Endothelial cell of umbilical vein (primary cell): Measurements from ENCODE around the gene MB21D2. TPM values are rescaled to one million over a fixed set of nuclear protein-coding genes. Genes with fewer than 3 reads are reported as not detected.
A peak's percentile ranks its signal among the peaks of the same experiment; 100 is the strongest.
"Not testable (repeated sequence)": the region's sequence is repeated elsewhere in the genome, so short reads cannot be mapped to it uniquely, and the experiment has no call there.

Source experiments
- BruUV-seq: library from RNA; stranded (reverse); fragments of 400-500 nt; replicated peaks from 2 replicates; lab custom pipeline; 2021; lab: Mats Ljungman, UMichigan
- CTCF ChIA-PET: fragments of 300-600, 350-600 bp; sonication (Branson Sonifier 250); formaldehyde crosslinking; loops from one replicate; lab custom pipeline; 2021; ENCODE audit warnings: antibody characterized with exemption, inconsistent platforms; lab: Charles Lee
- POLR2A ChIA-PET: fragments of 300-600, 350-600 bp; sonication (Branson Sonifier 250); formaldehyde crosslinking; loops from one replicate; lab custom pipeline; 2021; ENCODE audit warnings: antibody characterized with exemption, inconsistent platforms; lab: Charles Lee
- DNase-seq: peaks from one replicate; pipeline ENCODE4 v3.0.0-alpha.2; 2011; ENCODE audit warnings: low read depth, low spot score
- FAIRE-seq: peaks from 2 replicates; lab custom pipeline; 2011; peaks lifted over from hg19 to GRCh38; lab: Jason Lieb, UNC
- H2AFZ ChIP-seq: 2 replicates; pipeline ENCODE4 v1.6.0; 2012; ENCODE audit warnings: low read depth, low read length, control low read depth, inconsistent platforms
- H3K27ac ChIP-seq: 2 replicates; pipeline ENCODE4 v1.5.1; 2011; ENCODE audit warnings: low read depth, mild to moderate bottlenecking, control low read depth, low read length, moderate library complexity; ENCODE audit not compliant: insufficient read depth
- H3K27me3 ChIP-seq, 2 experiments: 2 replicates each; pipeline versions ENCODE4 v1.6.0 to v1.6.1; 2011; ENCODE audit warnings: low read length in 2 of 2, mixed read lengths in 1 of 2; ENCODE audit not compliant: control insufficient read depth in 2 of 2, insufficient read depth in 2 of 2
- H3K36me3 ChIP-seq, 2 experiments: 2 replicates in 1 of 2; 3 replicates in 1 of 2; pipeline ENCODE4 v1.5.1; 2011; ENCODE audit warnings: low read length in 2 of 2, mild to moderate bottlenecking in 1 of 2, moderate library complexity in 1 of 2; ENCODE audit not compliant: control insufficient read depth in 2 of 2, insufficient read depth in 2 of 2; ENCODE audit errors: extremely low read depth in 1 of 2
- H3K4me1 ChIP-seq: 3 replicates; pipeline ENCODE4 v1.5.1; 2011; ENCODE audit warnings: mild to moderate bottlenecking, low read length; ENCODE audit not compliant: control insufficient read depth, insufficient read depth; ENCODE audit errors: extremely low read depth
- H3K4me2 ChIP-seq: 2 replicates; pipeline ENCODE4 v1.6.1; 2011; ENCODE audit warnings: low read length, control low read depth, mixed read lengths; ENCODE audit not compliant: insufficient read depth
- H3K4me3 ChIP-seq, 3 experiments: fragments of 200-600 bp in 1 of 3; sonication (generic), shearing (Covaris generic) in 1 of 3; replicated peaks in 1 of 3; 2 replicates each; pipeline ENCODE4 v1.5.1; 2011 to 2016; ENCODE audit warnings: control low read depth in 3 of 3, low read length in 3 of 3, mild to moderate bottlenecking in 2 of 3, inconsistent platforms in 1 of 3, low read depth in 1 of 3, moderate library complexity in 1 of 3; ENCODE audit not compliant: insufficient read depth in 1 of 3
- H3K79me2 ChIP-seq: 2 replicates; pipeline ENCODE4 v1.6.0; 2012; ENCODE audit warnings: low read length, inconsistent platforms; ENCODE audit not compliant: control insufficient read depth, insufficient read depth
- H3K9ac ChIP-seq: replicated peaks from 2 replicates; pipeline ENCODE3; 2011; ENCODE audit warnings: low read length, control low read depth; ENCODE audit not compliant: insufficient read depth; ENCODE audit errors: extremely low read depth
- H3K9me1 ChIP-seq: replicated peaks from 3 replicates; pipeline ENCODE4 v1.6.0; 2011; ENCODE audit warnings: mild to moderate bottlenecking, low read length; ENCODE audit not compliant: control insufficient read depth, insufficient read depth; ENCODE audit errors: extremely low read depth
- H3K9me3 ChIP-seq: replicated peaks from 2 replicates; pipeline ENCODE4 v1.5.1; 2012; ENCODE audit warnings: low read length, inconsistent platforms; ENCODE audit not compliant: control insufficient read depth, insufficient read depth
- H4K20me1 ChIP-seq: replicated peaks from 2 replicates; pipeline ENCODE3; 2011; ENCODE audit warnings: mild to moderate bottlenecking, low read length; ENCODE audit not compliant: control insufficient read depth, insufficient read depth; ENCODE audit errors: extremely low read depth
- FOS ChIP-seq: IDR thresholded peaks from 2 replicates; pipeline ENCODE4 v1.6.1; 2011; ENCODE audit warnings: mild to moderate bottlenecking, low read length, moderate library complexity, borderline replicate concordance; ENCODE audit not compliant: insufficient read depth
- GATA2 ChIP-seq: IDR thresholded peaks from 2 replicates; pipeline ENCODE4 v1.7.0; 2011; ENCODE audit warnings: low read depth, mild to moderate bottlenecking, moderate library complexity, mixed read lengths, low read length; ENCODE audit not compliant: insufficient read length, insufficient read depth
- JUN ChIP-seq: IDR thresholded peaks from 2 replicates; pipeline ENCODE4 v1.6.1; 2011; ENCODE audit warnings: borderline replicate concordance, low read depth; ENCODE audit not compliant: insufficient read length, insufficient read depth
- dilution Hi-C: fragments of 300-500 bp; cut with MboI; formaldehyde crosslinking; loops from one replicate; pipeline ENCODE4 v1.15.0; 2019; ENCODE audit warnings: low sequenced_read_pairs; ENCODE audit not compliant: extremely low pct_ligation_motif_present
- intact Hi-C: fragments of 100-400 bp; cut with micrococcal nuclease; formaldehyde crosslinking; loops from one replicate; pipeline ENCODE4 v1.10.0; 2022
- polyA plus RNA-seq, 4 experiments: library from polyadenylated mRNA; depleted of rRNA in 3 of 4; stranded (reverse) in 3 of 4; unstranded in 1 of 4; fragments of >200 nt; gene quantifications; 2 replicates each; pipeline versions ENCODE4 v1.2.1 to v1.2.3, GENCODE V29; 2011 to 2012; ENCODE audit warnings: missing spikeins in 1 of 4
- total RNA-seq: library from RNA; stranded (reverse); gene quantifications from 2 replicates; pipeline ENCODE4 v1.2.3, GENCODE V29; 2021
- TF ChIP-seq, protein P1 (sequence below), 2 donors: IDR thresholded peaks; 1 replicate in 1 of 2; 2 replicates in 1 of 2; pipeline ENCODE4 v1.5.1; 2011; ENCODE audit warnings: low read length in 2 of 2, mild to moderate bottlenecking in 2 of 2, moderate library complexity in 2 of 2, control low read depth in 1 of 2, inconsistent platforms in 1 of 2, low read depth in 1 of 2; ENCODE audit not compliant: insufficient read depth in 1 of 2; ENCODE audit errors: extremely low read depth in 1 of 2

MB21D2 gene
- total and polyA plus RNA-seq, 2 donors (not counting 3 experiments of a cell fraction or from before 2014, with no cell fraction given), result 6.7 to 7.4 TPM

DNA sequence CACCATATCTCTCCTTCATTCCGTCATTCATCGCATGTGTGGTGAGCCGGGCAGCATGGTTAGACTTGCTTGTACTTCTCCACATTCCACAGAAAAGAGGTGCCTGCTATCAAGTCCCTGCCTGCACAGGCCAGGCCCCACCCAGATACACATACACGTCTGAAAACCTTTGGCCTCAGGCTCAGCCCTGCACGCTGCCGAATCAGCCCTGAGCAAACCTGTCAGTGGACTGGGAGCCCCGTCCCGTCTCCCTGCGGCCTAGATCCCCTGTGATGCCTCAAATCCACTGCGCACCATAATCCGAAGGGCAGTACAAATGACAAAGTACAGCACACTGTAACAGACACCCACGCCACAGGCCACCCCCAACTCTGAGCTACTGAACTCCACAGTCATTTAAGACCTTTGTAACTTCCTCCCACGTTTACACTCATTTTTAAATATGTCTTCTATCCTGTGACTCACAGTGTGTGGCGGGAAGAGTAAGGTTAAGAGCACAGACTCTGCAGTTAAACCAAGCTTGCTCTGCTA is 67.1 kb downstream of the MB21D2 start:
- peaks cover 33% of the 10 kb centered on the region for H3K4me1 ChIP-seq
- peak; percentile 16 for TF ChIP-seq GATA2
- TF ChIP-seq FOS, result peak; percentile 65
- TF ChIP-seq JUN, result peak; percentile 35
- TF ChIP-seq, protein P1, sequence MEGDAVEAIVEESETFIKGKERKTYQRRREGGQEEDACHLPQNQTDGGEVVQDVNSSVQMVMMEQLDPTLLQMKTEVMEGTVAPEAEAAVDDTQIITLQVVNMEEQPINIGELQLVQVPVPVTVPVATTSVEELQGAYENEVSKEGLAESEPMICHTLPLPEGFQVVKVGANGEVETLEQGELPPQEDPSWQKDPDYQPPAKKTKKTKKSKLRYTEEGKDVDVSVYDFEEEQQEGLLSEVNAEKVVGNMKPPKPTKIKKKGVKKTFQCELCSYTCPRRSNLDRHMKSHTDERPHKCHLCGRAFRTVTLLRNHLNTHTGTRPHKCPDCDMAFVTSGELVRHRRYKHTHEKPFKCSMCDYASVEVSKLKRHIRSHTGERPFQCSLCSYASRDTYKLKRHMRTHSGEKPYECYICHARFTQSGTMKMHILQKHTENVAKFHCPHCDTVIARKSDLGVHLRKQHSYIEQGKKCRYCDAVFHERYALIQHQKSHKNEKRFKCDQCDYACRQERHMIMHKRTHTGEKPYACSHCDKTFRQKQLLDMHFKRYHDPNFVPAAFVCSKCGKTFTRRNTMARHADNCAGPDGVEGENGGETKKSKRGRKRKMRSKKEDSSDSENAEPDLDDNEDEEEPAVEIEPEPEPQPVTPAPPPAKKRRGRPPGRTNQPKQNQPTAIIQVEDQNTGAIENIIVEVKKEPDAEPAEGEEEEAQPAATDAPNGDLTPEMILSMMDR (IDR thresholded peaks at IDR 0.05; ENCODE audit: extremely low read depth in 1 of 2, insufficient read depth in 1 of 2, low read depth in 1 of 2, low read length in 2 of 2), result no peak
- no peaks in the 10 kb centered on the region for H3K27me3 ChIP-seq
- H3K9ac ChIP-seq, result no peak overlapping the region
- no peaks in the 10 kb centered on the region for H3K36me3 ChIP-seq
- ChIA-PET CTCF (interaction anchor here (0.7 to 3.8 kb wide), 7 partner anchors 25 to 66 kb away, joined by 3 to 11 read pairs (median 4); partner anchors contain the start of gene MB21D2), POLR2A (interaction anchor here (0.7 to 1.9 kb wide), 2 partner anchors 29 to 67 kb away, joined by 3 to 4 read pairs; partner anchors contain the start of gene MB21D2)
- no peak overlapping the region for H3K4me3 ChIP-seq
- BruUV-seq, result no TSS peak
- H3K4me2 ChIP-seq, result no peak overlapping the region
- intact Hi-C loops (no loop called here), dilution Hi-C loops (no loop called here)
- H4K20me1 ChIP-seq, result no peaks in the 10 kb centered on the region
- no peak overlapping the region for H2AFZ ChIP-seq
- H3K9me3 ChIP-seq, result no peaks in the 10 kb centered on the region
- H3K9me1 ChIP-seq, result no peaks in the 10 kb centered on the region
- DNase-seq, result peak; percentile 47
- no peaks in the 10 kb centered on the region for H3K79me2 ChIP-seq
- peak overlapping the region; percentile 3 for H3K27ac ChIP-seq
- peak; percentile 64 for FAIRE-seq

DNA sequence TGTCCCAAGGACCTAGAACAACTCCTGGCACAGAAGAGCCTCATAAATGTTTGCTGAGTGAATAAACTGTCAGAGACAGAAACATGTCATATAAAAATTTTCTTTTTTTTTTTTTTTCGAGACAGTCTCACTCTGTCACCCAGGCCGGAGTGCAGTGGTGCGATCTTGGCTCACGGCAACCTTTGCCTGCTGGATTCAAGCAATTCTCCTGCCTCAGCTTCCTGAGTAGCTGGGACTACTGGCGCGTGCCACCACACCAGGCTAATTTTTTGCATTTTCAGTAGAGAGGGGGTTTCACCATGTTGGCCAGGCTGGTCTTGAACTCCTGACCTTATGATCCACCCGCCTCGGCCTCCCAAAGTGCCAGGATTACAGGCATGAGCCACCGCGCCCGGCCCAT is 67.8 kb downstream of the MB21D2 start:
- DNase-seq, H3K79me2 ChIP-seq, H3K36me3 ChIP-seq, intact Hi-C loops, H3K9me3 ChIP-seq, H3K27me3 ChIP-seq, POLR2A ChIA-PET, H3K9me1 ChIP-seq, dilution Hi-C loops, BruUV-seq, H3K4me3 ChIP-seq, H3K4me2 ChIP-seq, FAIRE-seq, H3K9ac ChIP-seq, H4K20me1 ChIP-seq, H2AFZ ChIP-seq, H3K27ac ChIP-seq: not testable (repeated sequence)
- peaks cover 33% of the 10 kb centered on the region for H3K4me1 ChIP-seq
- CTCF ChIA-PET, result interaction anchor here (2.3 to 3.8 kb wide), 2 partner anchors 24 to 65 kb away, joined by 7 to 11 read pairs; no protein-coding TSS in a partner anchor
